Right lobe of liver (tissue), 4 donors: Measurements from ENCODE around the gene MTRR.
A peak's percentile ranks its signal among the peaks of the same experiment; 100 is the strongest.

ENCODE experiments used
- POLR2A ChIP-seq: fragments of 450-650 bp; IDR thresholded peaks from one replicate; pipeline ENCODE4 v1.6.1; 2017; ENCODE audit warnings: antibody characterized with exemption, mild to moderate bottlenecking
- TF ChIP-seq, protein P1 (sequence below), 4 donors: fragments of 200-600 bp in 3 of 4; fragments of 450-650 bp in 1 of 4; IDR thresholded peaks; one replicate each; pipeline versions ENCODE4 v1.5.1 to v1.8.0; 2016 to 2022; ENCODE audit warnings: antibody characterized with exemption in 4 of 4, mild to moderate bottlenecking in 2 of 4
- donor health status: DM: no; HTN: no; CAD: no.
- donor health status: DM: no; HTN: no; CAD: no.
- donor health status: DM: no; HTN: yes; CAD: no.

GRCh38 chr5:7849681-7850394, 19.1 kb upstream of the MTRR start:
- TF ChIP-seq, protein P1, sequence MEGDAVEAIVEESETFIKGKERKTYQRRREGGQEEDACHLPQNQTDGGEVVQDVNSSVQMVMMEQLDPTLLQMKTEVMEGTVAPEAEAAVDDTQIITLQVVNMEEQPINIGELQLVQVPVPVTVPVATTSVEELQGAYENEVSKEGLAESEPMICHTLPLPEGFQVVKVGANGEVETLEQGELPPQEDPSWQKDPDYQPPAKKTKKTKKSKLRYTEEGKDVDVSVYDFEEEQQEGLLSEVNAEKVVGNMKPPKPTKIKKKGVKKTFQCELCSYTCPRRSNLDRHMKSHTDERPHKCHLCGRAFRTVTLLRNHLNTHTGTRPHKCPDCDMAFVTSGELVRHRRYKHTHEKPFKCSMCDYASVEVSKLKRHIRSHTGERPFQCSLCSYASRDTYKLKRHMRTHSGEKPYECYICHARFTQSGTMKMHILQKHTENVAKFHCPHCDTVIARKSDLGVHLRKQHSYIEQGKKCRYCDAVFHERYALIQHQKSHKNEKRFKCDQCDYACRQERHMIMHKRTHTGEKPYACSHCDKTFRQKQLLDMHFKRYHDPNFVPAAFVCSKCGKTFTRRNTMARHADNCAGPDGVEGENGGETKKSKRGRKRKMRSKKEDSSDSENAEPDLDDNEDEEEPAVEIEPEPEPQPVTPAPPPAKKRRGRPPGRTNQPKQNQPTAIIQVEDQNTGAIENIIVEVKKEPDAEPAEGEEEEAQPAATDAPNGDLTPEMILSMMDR (IDR thresholded peaks at IDR 0.05) = peak in 1 of 4 donors; percentile 22
- no peak for TF ChIP-seq POLR2A
